NCI-H446 (cell line): ENCODE data around the gene CD2AP.
"Not testable (repeated sequence)": the region's sequence is repeated elsewhere in the genome, so short reads cannot be mapped to it uniquely, and the experiment has no call there.

Source experiments
- DNase-seq, 2 experiments: peaks; one replicate each; lab custom pipeline; 2025; lab: John Stamatoyannopoulos, UW

CD2AP gene

DNA sequence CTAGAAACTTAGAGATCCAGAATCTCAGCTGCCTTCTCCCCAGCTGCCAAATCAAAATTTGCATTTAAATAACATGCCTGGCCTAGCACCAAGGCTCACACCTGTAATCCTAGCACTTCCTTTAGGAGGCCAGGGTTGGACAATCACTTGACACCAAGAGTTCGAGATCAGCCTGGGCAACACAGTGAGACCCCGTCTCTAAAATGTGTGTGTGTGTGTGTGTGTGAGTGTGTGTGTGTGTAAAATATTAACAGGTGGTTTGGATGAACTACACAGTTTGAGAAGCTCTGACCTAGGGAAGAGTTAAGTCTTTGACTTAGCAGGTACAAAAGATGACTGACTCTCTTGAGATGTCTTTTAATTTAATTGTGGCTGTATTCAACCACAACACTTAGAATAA lies 20.2 kb upstream of the CD2AP start:
- DNase-seq, result no peak

GRCh38 chr6:47464052-47464451 lies 13.5 kb upstream of the CD2AP start:
- DNase-seq, result no peak

DNA sequence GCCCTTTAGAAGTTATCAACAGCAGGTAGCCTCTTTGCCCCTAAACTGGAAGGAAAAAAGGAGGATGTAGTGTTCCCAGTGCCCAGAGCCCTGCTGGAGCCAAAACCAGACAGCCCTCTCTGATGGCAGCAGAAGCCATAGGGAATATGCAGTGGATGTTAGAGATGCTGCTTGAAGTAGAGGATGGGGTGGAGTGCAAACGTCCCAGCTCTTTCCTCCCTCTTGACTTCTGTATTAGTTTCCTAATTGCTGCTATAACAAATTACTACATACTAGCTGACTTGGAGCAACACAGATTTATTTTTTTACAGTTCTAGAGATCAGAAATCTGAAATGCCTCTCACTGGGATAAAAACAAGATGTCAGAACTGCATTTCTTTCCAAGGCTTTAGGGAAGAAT lies 12.5 kb upstream of the CD2AP start:
- no peak for DNase-seq

GRCh38 chr6:47471911-47472310 lies 5.7 kb upstream of the CD2AP start:
- no peak for DNase-seq

- DNase-seq, result no peak
Observed at GRCh38 chr6:47473791-47474346, 3.7 kb upstream of the CD2AP start.

GRCh38 chr6:47475319-47475816 lies 2.2 kb upstream of the CD2AP start:
- DNase-seq, result no peak

DNA sequence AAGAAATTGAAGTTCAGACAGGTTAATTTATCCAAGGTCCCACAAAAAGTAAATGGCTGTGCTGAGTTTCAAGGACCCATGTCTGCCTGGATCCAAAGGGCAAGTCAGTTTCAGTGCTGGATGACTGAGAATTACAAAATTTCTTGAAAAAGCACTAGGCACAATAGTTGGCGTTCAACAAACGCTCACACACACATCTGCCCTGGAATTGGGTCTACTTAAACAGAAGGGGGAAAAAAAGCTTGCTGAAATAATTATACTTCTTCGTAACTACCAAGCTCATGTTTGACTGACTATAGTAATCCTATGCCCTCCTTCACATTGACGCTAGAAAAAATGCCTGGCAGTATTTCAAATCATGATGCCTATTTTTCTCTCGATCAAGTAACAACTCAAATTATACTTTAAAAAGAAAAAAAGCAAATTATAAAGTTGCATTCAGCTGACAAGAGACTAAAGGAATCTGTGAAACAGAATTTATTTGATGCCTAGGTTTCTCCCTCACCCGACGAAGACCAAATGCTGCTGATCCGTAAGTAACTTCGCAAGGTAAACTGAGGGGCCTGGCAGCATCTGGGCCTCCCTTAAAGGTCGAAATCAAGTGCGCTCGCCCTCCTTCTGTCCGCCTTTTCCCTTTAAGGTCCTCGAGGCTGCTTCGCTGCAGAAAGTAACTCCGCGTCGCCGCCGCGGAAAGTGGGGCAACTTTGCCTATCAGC lies 650 bp upstream of the CD2AP start:
- DNase-seq, result no peak

DNA sequence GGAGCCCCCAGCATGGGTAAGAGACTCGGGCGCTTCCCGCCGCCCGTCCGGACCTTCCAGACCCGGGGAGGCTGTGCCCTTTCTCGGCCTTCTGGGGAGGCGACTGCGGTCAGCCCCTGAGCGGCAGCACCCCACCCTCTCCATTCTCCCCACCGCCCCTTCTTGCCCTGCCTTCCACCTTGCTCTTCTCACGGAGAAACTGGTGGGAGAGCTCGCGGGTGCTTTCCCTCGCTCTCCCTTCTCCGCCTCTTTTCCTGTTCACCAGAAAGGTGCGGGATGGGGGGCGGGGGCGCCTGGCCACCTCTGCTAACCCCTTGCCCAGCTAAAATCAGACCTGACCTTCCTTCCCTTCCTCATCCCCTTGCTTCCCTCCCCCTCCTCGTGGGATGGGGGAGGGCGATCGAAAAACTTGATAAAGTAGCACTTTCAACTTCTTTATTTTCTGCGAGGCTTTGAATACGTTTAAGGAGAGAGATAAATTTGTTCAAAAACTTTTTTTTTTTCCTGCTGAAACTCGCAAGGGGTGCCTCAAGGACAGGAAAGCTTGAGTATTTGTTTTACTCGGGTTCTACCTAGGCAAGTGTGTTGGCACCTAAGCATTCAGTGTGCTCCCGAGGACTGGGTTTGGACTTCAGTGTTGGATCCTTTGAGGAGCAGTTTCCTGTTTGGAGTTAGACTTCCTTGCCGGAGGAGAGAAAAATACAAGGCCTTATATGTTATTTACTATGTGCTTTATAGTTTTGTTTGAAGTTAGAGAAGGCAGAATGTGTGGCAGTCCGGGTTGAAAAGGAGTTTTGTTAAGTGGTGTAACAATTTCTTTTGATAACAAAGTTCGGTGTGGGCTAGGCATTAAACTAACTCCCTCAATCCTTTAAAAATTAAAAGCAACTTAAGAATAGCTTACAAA lies 897 bp downstream of the CD2AP start:
- DNase-seq, result peak in 1 of 2 experiments; percentile 7

DNA sequence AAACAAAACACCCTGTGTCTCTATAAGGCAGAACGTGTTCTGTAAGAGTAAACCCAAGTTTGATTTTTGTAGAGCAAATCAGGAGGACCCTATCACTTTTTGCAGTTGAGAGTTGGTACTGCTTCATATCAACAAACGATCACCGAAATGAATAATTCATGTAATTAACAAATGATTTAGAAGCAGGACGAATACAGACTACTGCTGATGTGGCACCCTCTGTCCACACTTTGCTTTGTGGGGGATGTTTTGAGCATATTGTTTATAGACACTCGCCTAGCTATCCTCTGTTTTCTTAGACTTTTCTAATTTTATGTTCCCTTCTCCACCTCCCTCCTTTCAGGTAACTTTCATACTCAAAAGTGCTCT lies 1.5 kb downstream of the CD2AP start:
- no peak for DNase-seq

DNA sequence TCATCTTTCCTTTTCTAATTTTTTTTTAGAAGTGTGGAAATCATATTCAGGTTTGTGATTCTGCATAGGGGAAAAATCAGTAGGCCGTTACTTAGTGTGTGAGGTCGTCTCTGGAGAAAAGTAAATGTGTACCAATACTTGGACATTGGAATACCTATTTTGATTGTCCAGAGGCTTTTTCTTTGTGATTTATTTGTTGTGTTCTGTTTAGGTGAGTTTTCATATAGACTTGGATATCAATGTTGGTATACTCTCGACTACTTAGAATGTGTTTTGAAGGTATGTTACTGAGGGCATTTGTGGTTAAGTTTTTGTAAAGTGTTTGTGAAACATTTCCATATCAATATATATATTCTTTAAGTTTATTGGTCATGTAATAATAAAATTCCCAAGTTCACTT lies 2.3 kb downstream of the CD2AP start:
- DNase-seq, result no peak

GRCh38 chr6:47481213-47481612 lies 3.6 kb downstream of the CD2AP start:
- not testable (repeated sequence) for DNase-seq

- DNase-seq, result no peak
Observed at GRCh38 chr6:47481806-47482205, 4.2 kb downstream of the CD2AP start.

GRCh38 chr6:47483516-47483852 lies 5.9 kb downstream of the CD2AP start:
- no peak for DNase-seq

DNA sequence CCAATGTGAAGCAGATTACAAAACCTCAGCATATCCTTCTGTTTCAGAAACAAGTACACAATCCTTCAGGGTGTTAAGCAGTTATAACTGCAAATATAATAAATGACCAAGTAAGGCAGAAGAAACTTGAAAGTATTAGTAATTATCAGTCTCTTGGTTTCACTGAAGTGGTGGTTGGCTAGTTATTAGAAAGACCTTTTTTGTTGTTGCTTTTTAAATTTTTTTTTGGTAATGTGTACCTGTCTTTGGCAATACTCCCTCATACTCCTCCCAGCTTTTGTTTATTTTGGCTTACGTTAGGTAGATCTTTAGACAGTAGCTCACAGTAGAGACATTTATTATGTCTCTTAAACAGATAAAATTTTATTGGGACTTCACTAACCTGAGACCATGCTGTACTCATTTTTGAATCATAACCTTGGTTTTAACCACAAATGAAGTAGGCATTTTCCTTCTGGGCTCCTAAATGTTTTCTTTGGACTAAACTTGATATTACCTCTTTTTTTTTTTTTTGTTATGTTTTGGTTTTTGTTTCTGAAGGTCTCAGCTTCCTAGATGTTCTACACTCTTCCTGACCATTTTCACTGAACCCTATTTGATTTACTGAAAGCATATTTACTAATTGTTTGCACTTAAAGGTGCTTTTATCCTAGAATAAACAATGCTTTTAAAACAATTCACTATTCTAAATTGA lies 6.4 kb downstream of the CD2AP start:
- DNase-seq, result no peak

DNA sequence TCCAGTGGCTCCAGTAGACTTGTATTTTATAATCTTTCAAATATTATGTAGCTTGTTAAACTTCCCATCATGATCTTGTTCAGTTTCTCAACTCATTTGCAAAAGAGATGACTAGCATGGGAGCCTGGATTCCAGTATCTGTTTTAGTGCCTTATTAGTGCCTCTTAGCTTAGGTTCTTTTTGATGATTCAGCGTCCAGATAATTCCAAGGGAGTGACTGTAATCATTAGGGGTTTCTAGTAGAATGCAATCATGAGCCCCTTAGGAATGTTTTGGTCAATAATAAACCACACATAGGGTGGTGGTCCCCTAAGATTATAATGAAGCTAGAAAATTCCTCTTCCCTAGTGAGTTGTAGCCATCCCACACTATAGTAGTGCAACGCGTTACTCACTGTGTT lies 7.0 kb downstream of the CD2AP start:
- no peak for DNase-seq

- no peak for DNase-seq
Observed at GRCh38 chr6:47485083-47485482, 7.5 kb downstream of the CD2AP start.

- DNase-seq, result no peak
Observed at GRCh38 chr6:47485491-47486135, 8.0 kb downstream of the CD2AP start.

- DNase-seq, result no peak
Observed at GRCh38 chr6:47489995-47490394, 12.4 kb downstream of the CD2AP start.

- no peak for DNase-seq
Observed at GRCh38 chr6:47490676-47491075, 13.1 kb downstream of the CD2AP start.

- no peak for DNase-seq
Observed at GRCh38 chr6:47492355-47492754, 14.8 kb downstream of the CD2AP start.

DNA sequence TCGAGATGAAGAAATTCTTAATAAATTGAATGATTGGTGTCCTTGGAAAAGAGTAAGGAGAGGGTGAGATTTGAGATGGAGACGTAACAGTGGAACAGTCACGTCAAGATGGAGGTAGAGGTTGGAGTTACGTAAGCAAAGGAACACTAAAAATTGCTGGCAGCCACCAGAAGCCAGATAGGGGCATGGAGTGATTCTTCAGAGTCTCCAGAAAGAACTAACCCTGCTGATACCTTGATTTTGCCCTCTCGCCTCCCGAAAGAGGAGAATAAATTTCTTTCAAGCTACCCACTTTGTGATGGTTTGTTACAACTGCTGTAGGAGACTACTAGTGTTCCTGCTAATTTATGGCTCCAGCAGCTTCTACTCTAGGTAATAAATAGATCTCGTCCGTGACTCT lies 17.6 kb downstream of the CD2AP start:
- DNase-seq, result no peak

DNA sequence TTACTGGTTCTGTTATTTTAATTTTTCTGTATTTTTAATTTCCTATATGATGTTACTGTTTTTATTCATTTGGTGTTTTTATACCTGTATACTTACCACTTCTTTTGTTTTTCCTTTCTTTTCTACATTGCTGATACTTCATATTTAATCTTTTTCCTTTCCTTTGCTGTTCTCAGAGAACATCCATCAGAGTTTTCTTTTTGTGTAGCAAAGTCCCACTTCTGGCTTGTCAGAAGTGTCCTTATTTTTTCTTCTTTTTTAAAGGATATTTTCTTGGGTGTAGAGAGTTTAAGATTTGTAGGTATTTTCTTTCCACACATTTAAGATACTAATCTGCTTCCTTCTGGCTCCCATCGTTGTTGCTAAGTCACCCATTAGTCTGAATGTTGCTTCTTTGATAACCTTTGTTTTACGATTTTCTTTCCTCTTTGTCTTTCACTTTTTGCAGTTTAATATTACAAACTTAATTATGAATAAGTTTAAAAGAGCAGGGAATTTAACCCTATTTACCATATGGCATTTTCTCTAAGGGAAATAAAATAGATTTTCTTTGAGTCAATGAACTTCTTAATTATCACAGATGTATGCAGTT lies 18.5 kb downstream of the CD2AP start:
- DNase-seq, result no peak
